K562 (cell line): ENCODE data around the gene IGF1R. TPM values are rescaled to one million over a fixed set of nuclear protein-coding genes. Genes with fewer than 3 reads are reported as not detected.
A peak's percentile ranks its signal among the peaks of the same experiment; 100 is the strongest.

ENCODE experiments used
- ATAC-seq: fragments of 200-7000 bp; cut with Tn5 transposase; 3 replicates; pipeline ENCODE4 v1.9.1; 2020; ENCODE audit warnings: moderate library complexity
- BruUV-seq: library from RNA; stranded (reverse); fragments of 400-500 nt; replicated peaks from 2 replicates; lab custom pipeline; 2021; lab: Mats Ljungman, UMichigan
- CTCF ChIA-PET: fragments of 300-600 bp; formaldehyde crosslinking; extraction: SDS; loops from one replicate; lab custom pipeline; 2021; ENCODE audit warnings: low intra/inter-chr PET ratio; lab: Yijun Ruan, JAX
- POLR2A ChIA-PET: fragments of 300-600, 350-650 bp; sonication (Branson Sonifier 250); formaldehyde crosslinking; extraction: SDS; loops from one replicate; lab custom pipeline; 2021; ENCODE audit warnings: antibody characterized with exemption, inconsistent platforms; lab: Yijun Ruan, JAX
- DNase-seq, 4 experiments: peaks; one replicate each; pipeline versions ENCODE4 v3.0.0 to v3.0.0-alpha.2; 2011 to 2018; ENCODE audit warnings: low spot score in 3 of 4, mixed read lengths in 3 of 4; ENCODE audit errors: extremely low read depth in 1 of 4
- FAIRE-seq: peaks from 2 replicates; lab custom pipeline; 2011; peaks lifted over from hg19 to GRCh38; lab: Jason Lieb, UNC
- H2AFZ ChIP-seq: 2 replicates; pipeline ENCODE4 v1.6.0; 2011; ENCODE audit warnings: low read depth, low read length, control low read depth, inconsistent platforms
- H3K27ac ChIP-seq: fragments of 200-600 bp; 3 replicates; pipeline ENCODE4 v1.8.0; 2011; ENCODE audit warnings: low read depth, mild to moderate bottlenecking, control low read depth, inconsistent platforms, low read length, moderate library complexity, mixed read lengths; ENCODE audit errors: extremely low read depth
- H3K27me3 ChIP-seq, 2 experiments: fragments of 300-600 bp in 1 of 2; 2 replicates in 1 of 2; 3 replicates in 1 of 2; pipeline versions ENCODE4 v1.6.0 to v1.8.0; 2011; ENCODE audit warnings: inconsistent platforms in 2 of 2, low read length in 2 of 2, mild to moderate bottlenecking in 1 of 2, mixed read lengths in 1 of 2, moderate library complexity in 1 of 2; ENCODE audit not compliant: control insufficient read depth in 2 of 2, insufficient read depth in 2 of 2
- H3K36me3 ChIP-seq: fragments of 300-600 bp; 3 replicates; pipeline ENCODE4 v1.8.0; 2011; ENCODE audit warnings: mild to moderate bottlenecking, low read length, inconsistent platforms; ENCODE audit not compliant: control insufficient read depth, insufficient read depth
- H3K4me1 ChIP-seq, 2 experiments: fragments of 200-600 bp in 1 of 2; replicated peaks in 1 of 2; 2 replicates in 1 of 2; 3 replicates in 1 of 2; pipeline versions ENCODE4 v1.5.1 to v1.8.0; 2011; ENCODE audit warnings: inconsistent platforms in 2 of 2, low read length in 2 of 2, mild to moderate bottlenecking in 1 of 2, mixed read lengths in 1 of 2, moderate library complexity in 1 of 2; ENCODE audit not compliant: control insufficient read depth in 2 of 2, insufficient read depth in 2 of 2
- H3K4me2 ChIP-seq: 2 replicates; pipeline ENCODE4 v1.6.1; 2011; ENCODE audit warnings: low read length, control low read depth, inconsistent platforms, mixed read lengths; ENCODE audit not compliant: insufficient read depth
- H3K4me3 ChIP-seq: fragments of 200-600 bp; sonication (generic), shearing (Covaris generic); 2 replicates; pipeline ENCODE4 v1.5.1; 2016; ENCODE audit warnings: control low read depth, inconsistent platforms
- H3K79me2 ChIP-seq: fragments of 200-600 bp; 3 replicates; pipeline ENCODE4 v1.8.0; 2011; ENCODE audit warnings: low read length, inconsistent platforms; ENCODE audit not compliant: control insufficient read depth, insufficient read depth
- H3K9ac ChIP-seq, 2 experiments: 2 replicates each; pipeline versions ENCODE4 v1.6.0 to v1.6.1; 2011; ENCODE audit warnings: low read depth in 2 of 2, low read length in 2 of 2, control low read depth in 1 of 2, inconsistent platforms in 1 of 2, mild to moderate bottlenecking in 1 of 2, mixed read lengths in 1 of 2; ENCODE audit not compliant: insufficient read depth in 1 of 2
- H3K9me1 ChIP-seq: one replicate; pipeline ENCODE4 v1.6.0; 2011; ENCODE audit warnings: inconsistent platforms, mild to moderate bottlenecking, low read length, moderate library complexity; ENCODE audit not compliant: control insufficient read depth, insufficient read depth
- H3K9me3 ChIP-seq: replicated peaks from 2 replicates; pipeline ENCODE4 v1.5.1; 2011; ENCODE audit warnings: low read depth, low read length, inconsistent platforms; ENCODE audit not compliant: control insufficient read depth, insufficient read depth
- H4K20me1 ChIP-seq: replicated peaks from 2 replicates; pipeline ENCODE4 v1.6.1; 2011; ENCODE audit warnings: low read length, inconsistent platforms, mixed read lengths; ENCODE audit not compliant: control insufficient read depth, insufficient read depth
- CBX2 ChIP-seq: fragments of 200-600 bp; sonication (generic); IDR thresholded peaks from one replicate; pipeline ENCODE4 v1.6.1; 2012; ENCODE audit warnings: mild to moderate bottlenecking, low read length, inconsistent platforms; ENCODE audit not compliant: insufficient read depth, poor library complexity, severe bottlenecking
- CBX8 ChIP-seq: fragments of 200-600 bp; sonication (generic); IDR thresholded peaks from 2 replicates; pipeline ENCODE4 v1.6.1; 2012; ENCODE audit warnings: borderline replicate concordance, mixed run types, low read depth, mild to moderate bottlenecking, moderate library complexity, mixed read lengths, low read length, control low read depth, inconsistent platforms; ENCODE audit not compliant: poor library complexity, severe bottlenecking; ENCODE audit errors: extremely low read depth
- MAZ ChIP-seq, 2 experiments: fragments of 450-650 bp in 1 of 2; sonication (generic) in 1 of 2; formaldehyde crosslinking; IDR thresholded peaks in 1 of 2; conservative IDR thresholded peaks in 1 of 2; 2 replicates each; pipeline versions ENCODE4 v1.4.0 to v1.5.0; 2020; ENCODE audit warnings: mild to moderate bottlenecking in 1 of 2, missing genetic modification reagents in 1 of 2
- MTF1 ChIP-seq: fragments of 250-450 bp; sonication (Bioruptor Pico); IDR thresholded peaks from 2 replicates; pipeline ENCODE4 v1.9.0; 2021; ENCODE audit warnings: moderate library complexity, mild to moderate bottlenecking, inconsistent platforms, borderline replicate concordance
- RBM25 ChIP-seq: fragments of 200-400 bp; formaldehyde crosslinking; IDR thresholded peaks from 2 replicates; pipeline ENCODE4 v1.6.1; 2018; ENCODE audit warnings: low read length, low read depth, moderate library complexity; ENCODE audit not compliant: severe bottlenecking
- WGBS: fragments of 100-300 bp; shearing (Covaris generic); methylation state at CpG from one replicate; pipeline ENCODE4 v1.1.6; 2016; ENCODE audit warnings: low coverage, mixed read lengths; ENCODE audit not compliant: insufficient coverage; ENCODE audit errors: missing lambda C conversion rate; 5-methylcytosine and 5-hydroxymethylcytosine counted together
- in situ Hi-C: fragments of 300-500 bp; cut with MboI; formaldehyde crosslinking; loops from 4 replicates; pipeline ENCODE4 v1.15.0; 2018; ENCODE audit warnings: inconsistent platforms, mixed read lengths
- intact Hi-C: fragments of 100-400 bp; cut with micrococcal nuclease; formaldehyde crosslinking; loops from 2 replicates; pipeline ENCODE4 v1.14.2; 2022
- polyA plus RNA-seq, 8 experiments: library from polyadenylated mRNA; depleted of rRNA in 4 of 8; stranded (reverse) in 5 of 8; unstranded in 3 of 8; fragments of >200 nt; fragmentation: Nextera tagmentation in 2 of 8; fragmentation: Illumina TruSeq in 1 of 8; extraction: Ambion mirVana in 2 of 8; extraction: Trizol in 1 of 8; gene quantifications; 2 replicates each; pipeline versions ENCODE4 v1.2.1 to v1.2.3, GENCODE V29; 2011 to 2014; ENCODE audit warnings: inconsistent platforms in 1 of 8, missing spikeins in 1 of 8
- total RNA-seq, 7 experiments: library from RNA; depleted of rRNA in 6 of 7; stranded (reverse); fragments of >200 nt in 6 of 7; fragmentation: Illumina TruSeq in 2 of 7; extraction: Trizol in 2 of 7; gene quantifications; 2 replicates each; pipeline versions ENCODE4 v1.2.1 to v1.2.3, GENCODE V29; 2011 to 2021; ENCODE audit warnings: low replicate concordance in 1 of 7
- TF ChIP-seq, protein P1 (sequence below), 3 experiments: fragments of 200-800 bp in 1 of 3; fragments of 250-450 bp in 1 of 3; fragments of 450-650 bp in 1 of 3; sonication (Bioruptor Pico) in 1 of 3; sonication (Bioruptor generic) in 1 of 3; formaldehyde crosslinking in 1 of 3; IDR thresholded peaks; 2 replicates each; pipeline versions ENCODE4 v1.6.1 to v1.8.0; 2016 to 2022; ENCODE audit warnings: mild to moderate bottlenecking in 2 of 3, missing genetic modification characterization in 2 of 3, missing compliant biosample characterization in 1 of 3, moderate library complexity in 1 of 3
- TF ChIP-seq, protein P2 (sequence below): fragments of 250-450 bp; sonication (Bioruptor Pico); IDR thresholded peaks from 2 replicates; pipeline ENCODE4 v1.4.0; 2020; ENCODE audit warnings: mild to moderate bottlenecking

The IGF1R gene
- total and polyA plus RNA-seq, 9 of the 15 experiments (the other 6 are each of a cell fraction or from before 2014, with no cell fraction given), result 0.35 to 8.0 (median 1.6) TPM

DNA sequence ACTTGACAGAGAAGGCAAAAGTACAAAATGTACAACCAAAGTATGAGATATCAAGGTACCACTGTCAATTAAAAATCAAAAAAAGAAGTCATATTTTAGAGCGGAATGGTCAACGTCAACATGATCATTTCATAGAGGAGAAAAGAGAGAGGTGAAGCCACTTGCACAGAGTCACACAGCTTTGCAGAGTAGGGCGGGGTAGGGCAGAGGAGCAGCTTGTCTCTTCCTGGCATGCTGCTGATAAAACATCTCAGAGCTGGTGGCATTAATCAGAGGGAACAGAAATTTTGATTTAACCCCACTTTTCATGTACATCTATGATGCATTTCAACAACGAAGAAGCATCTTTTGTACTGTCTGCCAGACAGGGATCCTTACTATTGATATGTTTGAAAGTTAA, 5.2 kb upstream of the IGF1R start:
- Histone ChIP-seq H3K27ac (no peak overlapping the region), H3K4me1 (peaks cover 3 to 9% of the 10 kb centered on the region in 2 experiments; a peak in 4 of 5 replicates), H3K9me3 (no peaks in the 10 kb centered on the region), H3K9ac (no peak overlapping the region), H4K20me1 (no peaks in the 10 kb centered on the region), H3K36me3 (no peaks in the 10 kb centered on the region), H3K79me2 (no peaks in the 10 kb centered on the region), H3K4me3 (no peak overlapping the region), H2AFZ (no peak overlapping the region), H3K27me3 (peaks cover 2 to 6% of the 10 kb centered on the region in 2 experiments; a peak in 4 of 5 replicates), H3K9me1 (no peaks in the 10 kb centered on the region), H3K4me2 (no peak overlapping the region)
- intact Hi-C loops (no loop called here), in situ Hi-C loops (no loop called here)
- CTCF ChIA-PET, result no interaction called here
- no peak for ATAC-seq
- WGBS, result 0% methylated on average over 4 of the region's 4 CpGs
- POLR2A ChIA-PET, result interaction anchor here (1.3 kb wide), 1 partner anchor 12 kb away, joined by 4 read pairs; no protein-coding TSS in a partner anchor
- no peak for FAIRE-seq
- no TSS peak for BruUV-seq
- DNase-seq, result no peak
- TF ChIP-seq MAZ (CRISPR knock-in tag; conservative IDR thresholded peaks at IDR 0.05 in 1 of 2, IDR thresholded peaks at IDR 0.05 in 1 of 2) (no peak), RBM25 (peak; percentile 54)
- TF ChIP-seq, all 486 proteins: peak for 1

DNA sequence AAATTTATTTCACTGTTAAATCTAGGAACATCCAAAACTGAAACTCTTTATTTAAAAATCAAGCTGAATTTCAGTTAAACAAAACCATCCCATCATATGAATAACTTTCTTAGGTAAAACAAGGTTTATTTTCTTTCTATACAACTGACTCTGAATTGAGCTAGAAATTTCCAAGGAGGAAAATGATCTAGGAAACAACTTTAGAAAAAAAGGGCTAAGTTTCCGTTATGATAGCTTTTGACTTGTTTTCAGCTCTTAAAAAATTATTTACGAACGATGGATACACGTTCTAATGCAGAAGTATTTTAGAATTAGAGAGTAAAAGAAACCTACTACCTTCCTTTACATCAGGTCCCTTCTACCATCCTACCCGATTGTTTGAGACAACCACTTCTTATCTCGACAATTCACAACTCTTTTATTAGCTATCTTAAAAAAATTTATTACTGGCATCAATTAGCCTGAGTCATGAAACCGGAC, 1.8 kb upstream of the IGF1R start:
- peak overlapping the region; percentile 86 for H3K4me2 ChIP-seq
- no peaks in the 10 kb centered on the region for H3K9me3 ChIP-seq
- ATAC-seq (no peak), DNase-seq (no peak), FAIRE-seq (peak; percentile 26)
- BruUV-seq, result no TSS peak
- H3K4me3 ChIP-seq, result 0 out of 2 replicates have a peak overlapping the region, but pooled peaks have one; percentile 63
- H4K20me1 ChIP-seq, result no peaks in the 10 kb centered on the region
- no peaks in the 10 kb centered on the region for H3K36me3 ChIP-seq
- intact Hi-C loops, result no loop called here
- H3K27ac ChIP-seq, result no peak overlapping the region
- H3K27me3 ChIP-seq, result peaks cover 2 to 20% of the 10 kb centered on the region in 2 experiments; a peak in 4 of 5 replicates
- peaks cover 3 to 30% of the 10 kb centered on the region in 2 experiments; a peak in 4 of 5 replicates for H3K4me1 ChIP-seq
- peak overlapping the region in 1 of 2 experiments; percentile 39; a peak in 1 of 4 replicates for H3K9ac ChIP-seq
- POLR2A ChIA-PET, result interaction anchor here (0.6 kb wide), 1 partner anchor 62 kb away, joined by 3 read pairs; no protein-coding TSS in a partner anchor
- WGBS, result 3% methylated on average over 7 of the region's 7 CpGs
- no peaks in the 10 kb centered on the region for H3K79me2 ChIP-seq
- CTCF ChIA-PET, result no interaction called here
- H2AFZ ChIP-seq, result peak overlapping the region; percentile 98
- H3K9me1 ChIP-seq, result no peaks in the 10 kb centered on the region
- in situ Hi-C loops, result no loop called here
- peak; percentile 69 for TF ChIP-seq CBX2
- TF ChIP-seq, protein P1, sequence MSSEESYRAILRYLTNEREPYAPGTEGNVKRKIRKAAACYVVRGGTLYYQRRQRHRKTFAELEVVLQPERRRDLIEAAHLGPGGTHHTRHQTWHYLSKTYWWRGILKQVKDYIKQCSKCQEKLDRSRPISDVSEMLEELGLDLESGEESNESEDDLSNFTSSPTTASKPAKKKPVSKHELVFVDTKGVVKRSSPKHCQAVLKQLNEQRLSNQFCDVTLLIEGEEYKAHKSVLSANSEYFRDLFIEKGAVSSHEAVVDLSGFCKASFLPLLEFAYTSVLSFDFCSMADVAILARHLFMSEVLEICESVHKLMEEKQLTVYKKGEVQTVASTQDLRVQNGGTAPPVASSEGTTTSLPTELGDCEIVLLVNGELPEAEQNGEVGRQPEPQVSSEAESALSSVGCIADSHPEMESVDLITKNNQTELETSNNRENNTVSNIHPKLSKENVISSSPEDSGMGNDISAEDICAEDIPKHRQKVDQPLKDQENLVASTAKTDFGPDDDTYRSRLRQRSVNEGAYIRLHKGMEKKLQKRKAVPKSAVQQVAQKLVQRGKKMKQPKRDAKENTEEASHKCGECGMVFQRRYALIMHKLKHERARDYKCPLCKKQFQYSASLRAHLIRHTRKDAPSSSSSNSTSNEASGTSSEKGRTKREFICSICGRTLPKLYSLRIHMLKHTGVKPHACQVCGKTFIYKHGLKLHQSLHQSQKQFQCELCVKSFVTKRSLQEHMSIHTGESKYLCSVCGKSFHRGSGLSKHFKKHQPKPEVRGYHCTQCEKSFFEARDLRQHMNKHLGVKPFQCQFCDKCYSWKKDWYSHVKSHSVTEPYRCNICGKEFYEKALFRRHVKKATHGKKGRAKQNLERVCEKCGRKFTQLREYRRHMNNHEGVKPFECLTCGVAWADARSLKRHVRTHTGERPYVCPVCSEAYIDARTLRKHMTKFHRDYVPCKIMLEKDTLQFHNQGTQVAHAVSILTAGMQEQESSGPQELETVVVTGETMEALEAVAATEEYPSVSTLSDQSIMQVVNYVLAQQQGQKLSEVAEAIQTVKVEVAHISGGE (CRISPR knock-in tag; IDR thresholded peaks at IDR 0.05), result 0 out of 6 replicates have a peak, but pooled peaks of 1 of the 3 experiments have one; percentile 76
- TF ChIP-seq, protein P2, sequence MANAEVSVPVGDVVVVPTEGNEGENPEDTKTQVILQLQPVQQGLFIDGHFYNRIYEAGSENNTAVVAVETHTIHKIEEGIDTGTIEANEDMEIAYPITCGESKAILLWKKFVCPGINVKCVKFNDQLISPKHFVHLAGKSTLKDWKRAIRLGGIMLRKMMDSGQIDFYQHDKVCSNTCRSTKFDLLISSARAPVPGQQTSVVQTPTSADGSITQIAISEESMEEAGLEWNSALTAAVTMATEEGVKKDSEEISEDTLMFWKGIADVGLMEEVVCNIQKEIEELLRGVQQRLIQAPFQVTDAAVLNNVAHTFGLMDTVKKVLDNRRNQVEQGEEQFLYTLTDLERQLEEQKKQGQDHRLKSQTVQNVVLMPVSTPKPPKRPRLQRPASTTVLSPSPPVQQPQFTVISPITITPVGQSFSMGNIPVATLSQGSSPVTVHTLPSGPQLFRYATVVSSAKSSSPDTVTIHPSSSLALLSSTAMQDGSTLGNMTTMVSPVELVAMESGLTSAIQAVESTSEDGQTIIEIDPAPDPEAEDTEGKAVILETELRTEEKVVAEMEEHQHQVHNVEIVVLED (CRISPR knock-in tag), result no peak
- peak; percentile 84 for TF ChIP-seq CBX8
- TF ChIP-seq MTF1 (CRISPR knock-in tag), result no peak
